ENCODE measurements around the gene HSD17B3.

The HSD17B3 gene

DNA sequence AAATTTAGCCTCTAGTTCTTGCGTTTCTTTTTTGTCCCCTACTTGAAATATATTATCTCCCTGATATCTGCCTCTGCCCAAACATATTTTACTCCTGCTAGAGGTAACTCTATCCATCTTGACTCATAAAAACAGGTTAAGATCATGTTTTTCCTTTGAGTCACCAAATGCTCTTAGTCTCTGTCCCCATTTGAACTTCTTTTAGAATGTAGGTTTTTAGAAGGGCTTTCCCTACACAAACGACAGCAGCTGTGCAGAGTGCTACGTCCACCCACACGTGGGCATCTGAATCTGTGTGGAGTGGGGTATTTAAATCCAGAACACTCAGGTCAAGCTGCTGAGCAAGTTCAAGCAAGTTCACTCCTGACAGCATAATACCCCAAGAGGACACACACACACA lies 2.2 kb downstream of the HSD17B3 start:
- no peak overlapping the region for H3K27ac ChIP-seq
- TF ChIP-seq, protein P1, sequence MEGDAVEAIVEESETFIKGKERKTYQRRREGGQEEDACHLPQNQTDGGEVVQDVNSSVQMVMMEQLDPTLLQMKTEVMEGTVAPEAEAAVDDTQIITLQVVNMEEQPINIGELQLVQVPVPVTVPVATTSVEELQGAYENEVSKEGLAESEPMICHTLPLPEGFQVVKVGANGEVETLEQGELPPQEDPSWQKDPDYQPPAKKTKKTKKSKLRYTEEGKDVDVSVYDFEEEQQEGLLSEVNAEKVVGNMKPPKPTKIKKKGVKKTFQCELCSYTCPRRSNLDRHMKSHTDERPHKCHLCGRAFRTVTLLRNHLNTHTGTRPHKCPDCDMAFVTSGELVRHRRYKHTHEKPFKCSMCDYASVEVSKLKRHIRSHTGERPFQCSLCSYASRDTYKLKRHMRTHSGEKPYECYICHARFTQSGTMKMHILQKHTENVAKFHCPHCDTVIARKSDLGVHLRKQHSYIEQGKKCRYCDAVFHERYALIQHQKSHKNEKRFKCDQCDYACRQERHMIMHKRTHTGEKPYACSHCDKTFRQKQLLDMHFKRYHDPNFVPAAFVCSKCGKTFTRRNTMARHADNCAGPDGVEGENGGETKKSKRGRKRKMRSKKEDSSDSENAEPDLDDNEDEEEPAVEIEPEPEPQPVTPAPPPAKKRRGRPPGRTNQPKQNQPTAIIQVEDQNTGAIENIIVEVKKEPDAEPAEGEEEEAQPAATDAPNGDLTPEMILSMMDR (conservative IDR thresholded peaks at IDR 0.05), result no peak
- TF ChIP-seq ZFX (IDR thresholded peaks at IDR 0.05), result no peak

DNA sequence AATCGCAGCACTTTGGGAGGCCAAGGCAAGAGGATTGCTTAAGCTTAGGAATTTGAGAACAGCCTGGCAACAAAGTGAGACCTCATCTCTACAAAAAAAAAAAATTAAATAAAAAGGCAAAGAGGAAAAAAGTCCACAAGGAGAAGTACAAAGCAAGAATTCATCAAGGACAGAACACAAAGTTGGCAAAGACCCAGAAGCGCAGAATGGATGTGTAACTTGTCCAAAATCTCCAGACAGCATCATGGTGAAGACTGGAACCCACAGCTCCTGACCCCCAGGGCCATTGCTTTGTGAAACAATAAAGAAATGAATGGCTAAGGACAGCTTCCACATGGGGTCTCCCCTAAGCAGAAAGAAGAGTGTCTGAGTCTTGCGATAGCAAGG lies 7.8 kb downstream of the HSD17B3 start:
- no peak overlapping the region for H3K27ac ChIP-seq
- TF ChIP-seq, protein P1 (conservative IDR thresholded peaks at IDR 0.05), result no peak
- no peak for TF ChIP-seq ZFX (IDR thresholded peaks at IDR 0.05)

DNA sequence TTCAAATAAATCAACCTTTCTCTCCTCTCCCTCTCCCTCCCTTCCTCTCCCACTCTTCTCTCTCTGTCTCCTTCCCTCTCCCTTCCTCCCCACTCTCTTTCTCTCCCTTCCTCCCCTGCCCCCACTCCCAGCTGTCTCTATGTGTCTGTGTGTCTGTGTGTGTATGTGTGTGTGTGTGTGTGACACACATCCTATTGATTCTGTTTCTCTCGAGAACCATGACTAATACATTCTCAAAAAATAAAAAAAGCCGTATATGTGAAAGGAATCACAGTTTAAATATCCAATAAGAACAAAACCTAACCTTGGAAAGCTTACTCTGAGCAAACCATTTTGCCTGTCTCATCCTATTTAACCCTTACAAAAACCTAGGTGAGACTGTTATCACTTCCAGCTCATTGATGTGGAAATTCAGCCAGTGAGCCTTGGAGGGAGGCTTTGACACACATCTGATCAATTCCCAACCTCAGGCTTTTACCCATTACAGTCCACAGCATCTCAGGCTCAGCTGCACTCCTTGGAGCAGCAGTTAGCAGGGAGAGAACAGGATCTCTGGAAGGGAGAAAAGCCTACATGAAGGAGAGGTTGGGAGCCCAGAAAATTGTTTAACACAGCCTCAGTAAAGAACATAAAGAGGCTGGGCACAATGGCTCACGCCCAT lies 8.3 kb downstream of the HSD17B3 start:
- TF ChIP-seq, protein P1 (conservative IDR thresholded peaks at IDR 0.05), result no peak
- no peak for TF ChIP-seq ZFX (IDR thresholded peaks at IDR 0.05)
- no peak overlapping the region for H3K27ac ChIP-seq

- H3K27ac ChIP-seq, result no peak overlapping the region
- no peak for TF ChIP-seq ZFX (IDR thresholded peaks at IDR 0.05)
- TF ChIP-seq, protein P1 (conservative IDR thresholded peaks at IDR 0.05), result no peak
These were observed 12.6 kb downstream of the HSD17B3 start for GRCh38 chr9:96289392-96289791.

GRCh38 chr9:96281641-96282040 lies 20.3 kb downstream of the HSD17B3 start:
- no peak overlapping the region for H3K27ac ChIP-seq
- no peak for TF ChIP-seq ZFX (IDR thresholded peaks at IDR 0.05)
- TF ChIP-seq, protein P1 (conservative IDR thresholded peaks at IDR 0.05), result no peak

- TF ChIP-seq, protein P1 (conservative IDR thresholded peaks at IDR 0.05), result no peak
- no peak for TF ChIP-seq ZFX (IDR thresholded peaks at IDR 0.05)
- H3K27ac ChIP-seq, result no peak overlapping the region
These were observed 22.0 kb downstream of the HSD17B3 start for GRCh38 chr9:96279932-96280331.

DNA sequence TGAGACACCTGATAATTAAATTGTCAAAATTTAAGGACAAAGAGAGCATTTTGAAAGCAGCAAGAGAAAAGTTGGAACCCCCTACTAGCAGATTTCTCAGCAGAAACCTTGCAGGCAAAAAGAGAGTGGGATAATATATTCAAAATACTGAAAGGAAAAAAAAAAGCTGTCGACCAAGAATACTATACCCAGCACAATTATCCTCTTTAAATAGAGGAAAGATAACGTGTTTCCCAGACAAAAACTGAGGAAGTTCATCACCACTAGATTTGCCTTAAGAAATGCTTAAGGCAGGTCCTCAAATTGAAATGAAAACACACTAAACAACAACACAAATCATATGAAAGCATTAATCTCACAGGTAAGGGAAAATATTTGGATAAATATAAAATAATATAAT lies 27.0 kb downstream of the HSD17B3 start:
- no peak overlapping the region for H3K27ac ChIP-seq
- TF ChIP-seq ZFX (IDR thresholded peaks at IDR 0.05), result no peak
- TF ChIP-seq, protein P1 (conservative IDR thresholded peaks at IDR 0.05), result no peak
